IMR-90 (cell line): Measurements from ENCODE around the gene BTC. TPM values are rescaled to one million over a fixed set of nuclear protein-coding genes. Genes with fewer than 3 reads are reported as not detected.

Experiments
- ATAC-seq: fragments of 200-7000 bp; cut with Tn5 transposase; 2 replicates; pipeline ENCODE4 v1.9.1; 2020; ENCODE audit warnings: low read depth, mild to moderate bottlenecking, moderate library complexity
- BruUV-seq: library from RNA; stranded (reverse); fragments of 400-500 nt; replicated peaks from 2 replicates; lab custom pipeline; 2021; lab: Mats Ljungman, UMichigan
- CTCF ChIA-PET: fragments of 300-600 bp; formaldehyde crosslinking; extraction: SDS; loops from one replicate; lab custom pipeline; 2021; ENCODE audit warnings: antibody characterized with exemption; lab: Yijun Ruan, JAX
- POLR2A ChIA-PET: fragments of 300-600 bp; sonication (Branson Sonifier 250); formaldehyde crosslinking; loops from one replicate; lab custom pipeline; 2022; ENCODE audit warnings: antibody characterized with exemption; ENCODE audit not compliant: unreplicated experiment; lab: Charles Lee
- DNase-seq: peaks from one replicate; pipeline ENCODE4 v3.0.0; 2013
- H2AFZ ChIP-seq: replicated peaks from 2 replicates; pipeline ENCODE3; 2013; ENCODE audit warnings: low read length, mild to moderate bottlenecking; ENCODE audit not compliant: poor library complexity
- H2AK5ac ChIP-seq: 2 replicates; pipeline ENCODE4 v1.6.1; 2013; ENCODE audit warnings: low read depth, low read length, inconsistent platforms
- H2AK9ac ChIP-seq: replicated peaks from 2 replicates; pipeline ENCODE3; 2013; ENCODE audit warnings: mild to moderate bottlenecking, low read depth, low read length, moderate library complexity; ENCODE audit not compliant: poor library complexity
- H2BK120ac ChIP-seq: 2 replicates; pipeline ENCODE4 v1.6.1; 2013; ENCODE audit warnings: low read depth, low read length, inconsistent platforms
- H2BK15ac ChIP-seq: 3 replicates; pipeline ENCODE4 v1.6.1; 2013; ENCODE audit warnings: low read depth, low read length, inconsistent platforms
- H2BK20ac ChIP-seq: 2 replicates; pipeline ENCODE4 v1.6.1; 2013; ENCODE audit warnings: low read depth, mild to moderate bottlenecking, inconsistent platforms, low read length, moderate library complexity
- H2BK5ac ChIP-seq: 2 replicates; pipeline ENCODE4 v1.6.1; 2013; ENCODE audit warnings: mild to moderate bottlenecking, low read depth, low read length, inconsistent platforms; ENCODE audit not compliant: poor library complexity, severe bottlenecking
- H3K14ac ChIP-seq: replicated peaks from 2 replicates; pipeline ENCODE4 v1.6.1; 2013; ENCODE audit warnings: low read depth, low read length, inconsistent platforms
- H3K18ac ChIP-seq: 2 replicates; pipeline ENCODE4 v1.6.1; 2013; ENCODE audit warnings: low read depth, low read length, control low read depth
- H3K23ac ChIP-seq: 2 replicates; pipeline ENCODE4 v1.6.1; 2013; ENCODE audit warnings: low read depth, low read length, inconsistent platforms
- H3K27ac ChIP-seq: 2 replicates; pipeline ENCODE4 v1.5.1; 2013; ENCODE audit warnings: mild to moderate bottlenecking, control low read depth, low read length; ENCODE audit not compliant: insufficient read depth
- H3K27me3 ChIP-seq: 2 replicates; pipeline ENCODE4 v1.6.1; 2013; ENCODE audit warnings: low read length; ENCODE audit not compliant: control insufficient read depth, insufficient read depth
- H3K36me3 ChIP-seq: 2 replicates; pipeline ENCODE4 v1.6.1; 2013; ENCODE audit warnings: low read length, mixed read lengths; ENCODE audit not compliant: control insufficient read depth, insufficient read depth
- H3K4ac ChIP-seq: 2 replicates; pipeline ENCODE4 v1.6.1; 2013; ENCODE audit warnings: low read depth, low read length, inconsistent platforms
- H3K4me1 ChIP-seq: 2 replicates; pipeline ENCODE4 v1.6.1; 2013; ENCODE audit warnings: low read length, mixed read lengths; ENCODE audit not compliant: control insufficient read depth, insufficient read depth
- H3K4me2 ChIP-seq: 2 replicates; pipeline ENCODE4 v1.6.1; 2013; ENCODE audit warnings: low read depth, mild to moderate bottlenecking, control low read depth, low read length, moderate library complexity
- H3K4me3 ChIP-seq: 2 replicates; pipeline ENCODE4 v1.5.1; 2013; ENCODE audit warnings: low read depth, mild to moderate bottlenecking, control low read depth, low read length, moderate library complexity; ENCODE audit not compliant: insufficient read depth
- H3K56ac ChIP-seq: 2 replicates; pipeline ENCODE4 v1.6.1; 2013; ENCODE audit warnings: low read length, inconsistent platforms; ENCODE audit not compliant: insufficient read depth; ENCODE audit errors: extremely low read depth
- H3K79me1 ChIP-seq, 2 experiments: 2 replicates each; pipeline ENCODE4 v1.6.1; 2013; ENCODE audit warnings: low read length in 2 of 2, inconsistent platforms in 1 of 2, low read depth in 1 of 2
- H3K9ac ChIP-seq: 2 replicates; pipeline ENCODE4 v1.6.1; 2013; ENCODE audit warnings: low read depth, low read length, control low read depth
- H3K9me1 ChIP-seq: 2 replicates; pipeline ENCODE4 v1.6.1; 2013; ENCODE audit warnings: low read length, inconsistent platforms; ENCODE audit not compliant: insufficient read depth
- H3K9me3 ChIP-seq: 2 replicates; pipeline ENCODE4 v1.6.1; 2013; ENCODE audit warnings: low read length; ENCODE audit not compliant: control insufficient read depth, insufficient read depth
- H4K20me1 ChIP-seq: 2 replicates; pipeline ENCODE4 v1.6.1; 2013; ENCODE audit warnings: low read length, inconsistent platforms; ENCODE audit not compliant: insufficient read depth
- H4K5ac ChIP-seq: 2 replicates; pipeline ENCODE4 v1.6.1; 2013; ENCODE audit warnings: mild to moderate bottlenecking, low read depth, low read length, control low read depth
- H4K8ac ChIP-seq, 2 experiments: 2 replicates each; pipeline ENCODE4 v1.6.1; 2013; ENCODE audit warnings: low read depth in 2 of 2, low read length in 2 of 2, control low read depth in 1 of 2, inconsistent platforms in 1 of 2
- H4K91ac ChIP-seq: 2 replicates; pipeline ENCODE4 v1.6.1; 2013; ENCODE audit warnings: low read depth, low read length, inconsistent platforms; ENCODE audit not compliant: insufficient read depth
- BHLHE40 ChIP-seq: fragments of 150-350 bp; IDR thresholded peaks from 2 replicates; pipeline ENCODE4 v1.6.1; 2016; ENCODE audit warnings: mild to moderate bottlenecking, low read depth, low read length
- CEBPB ChIP-seq: IDR thresholded peaks from 2 replicates; pipeline ENCODE4 v1.6.1; 2012; ENCODE audit warnings: low read depth, low read length, improper control_type of control experiment
- CHD1 ChIP-seq: IDR thresholded peaks from 2 replicates; pipeline ENCODE4 v1.6.1; 2012; ENCODE audit warnings: low read depth, low read length, improper control_type of control experiment
- CTCF ChIP-seq: conservative IDR thresholded peaks from 2 replicates; pipeline ENCODE4 v1.5.1; 2012; ENCODE audit warnings: mild to moderate bottlenecking, low read depth, low read length, improper control_type of control experiment
- FOS ChIP-seq: fragments of 150-350 bp; IDR thresholded peaks from 2 replicates; pipeline ENCODE4 v1.6.1; 2016; ENCODE audit warnings: low read depth, low read length
- MAFK ChIP-seq: IDR thresholded peaks from 2 replicates; pipeline ENCODE4 v1.6.1; 2012; ENCODE audit warnings: low read depth, low read length, improper control_type of control experiment
- MAZ ChIP-seq: IDR thresholded peaks from 2 replicates; pipeline ENCODE4 v1.6.1; 2012; ENCODE audit warnings: low read depth, mild to moderate bottlenecking, low read length, improper control_type of control experiment, moderate library complexity, borderline replicate concordance
- MXI1 ChIP-seq: IDR thresholded peaks from 2 replicates; pipeline ENCODE4 v1.6.1; 2012; ENCODE audit warnings: low read depth, mild to moderate bottlenecking, low read length, moderate library complexity, borderline replicate concordance
- NFE2L2 ChIP-seq: fragments of 150-350 bp; IDR thresholded peaks from 2 replicates; pipeline ENCODE4 v1.6.1; 2016; ENCODE audit warnings: low read depth, mild to moderate bottlenecking, low read length
- POLR2A ChIP-seq: IDR thresholded peaks from 2 replicates; pipeline ENCODE4 v1.6.1; 2012; ENCODE audit warnings: mild to moderate bottlenecking, low read depth, low read length
- RAD21 ChIP-seq: IDR thresholded peaks from 2 replicates; pipeline ENCODE4 v1.6.1; 2012; ENCODE audit warnings: low read length, improper control_type of control experiment
- RCOR1 ChIP-seq: IDR thresholded peaks from 2 replicates; pipeline ENCODE4 v1.6.1; 2012; ENCODE audit warnings: mild to moderate bottlenecking, low read length, improper control_type of control experiment; ENCODE audit not compliant: insufficient replicate concordance
- RFX5 ChIP-seq: IDR thresholded peaks from 2 replicates; pipeline ENCODE4 v1.8.0; 2012; ENCODE audit warnings: low read depth, mild to moderate bottlenecking, low read length, moderate library complexity
- SMC3 ChIP-seq: fragments of 150-350 bp; IDR thresholded peaks from 2 replicates; pipeline ENCODE4 v1.6.1; 2016; ENCODE audit warnings: low read depth, mild to moderate bottlenecking, antibody characterized with exemption, low read length, moderate library complexity
- WGBS, 2 experiments: methylation state at CpG; one replicate each; pipeline versions ENCODE4 v1.1.5 to v1.1.7; 2013; ENCODE audit warnings: missing lambda C conversion rate in 2 of 2; ENCODE audit not compliant: insufficient read length in 1 of 2; ENCODE audit errors: extremely low coverage in 2 of 2; 5-methylcytosine and 5-hydroxymethylcytosine counted together
- dilution Hi-C: fragments of 300-500 bp; cut with HindIII; formaldehyde crosslinking; loops from one replicate; pipeline ENCODE4 v1.14.3; 2018; ENCODE audit warnings: low sequenced_read_pairs; ENCODE audit not compliant: unreplicated experiment
- in situ Hi-C: fragments of 300-500 bp; cut with MboI; formaldehyde crosslinking; loops from 3 replicates; pipeline ENCODE4 v1.14.3; 2019; ENCODE audit warnings: low sequenced_read_pairs, inconsistent platforms, mixed read lengths
- intact Hi-C: fragments of 100-400 bp; cut with micrococcal nuclease; formaldehyde crosslinking; loops from 2 replicates; pipeline ENCODE4 v1.10.0; 2022
- polyA plus RNA-seq, 3 experiments: library from polyadenylated mRNA; depleted of rRNA; stranded (reverse); fragments of >200 nt; gene quantifications; 2 replicates each; pipeline ENCODE4 v1.2.3, GENCODE V29; 2012; ENCODE audit warnings: low replicate concordance in 1 of 3
- total RNA-seq: library from RNA; depleted of rRNA; stranded (reverse); fragments of >200 nt; gene quantifications from 2 replicates; pipeline ENCODE4 v1.2.3, GENCODE V29; 2012
- TF ChIP-seq, protein P1 (sequence below): fragments of 150-350 bp; IDR thresholded peaks from 2 replicates; pipeline ENCODE4 v1.6.1; 2017; ENCODE audit warnings: mild to moderate bottlenecking, antibody characterized with exemption, low read length, low read depth
- TF ChIP-seq, protein P2 (sequence below): fragments of 150-350 bp; IDR thresholded peaks from 2 replicates; pipeline ENCODE4 v1.6.1; 2016; ENCODE audit warnings: low read depth, mild to moderate bottlenecking, low read length, moderate library complexity, borderline replicate concordance

BTC gene
- total and polyA plus RNA-seq, 2 of the 4 experiments (the other 2 are of a cell fraction): not detected

- peaks cover 6% of the 10 kb centered on the region for H3K27me3 ChIP-seq
- dilution Hi-C loops: no loop called here
- H4K5ac ChIP-seq: no peak overlapping the region
- H2AK9ac ChIP-seq: no peak overlapping the region
- H3K79me1 ChIP-seq: no peaks in the 10 kb centered on the region
- H3K36me3 ChIP-seq: no peaks in the 10 kb centered on the region
- H3K4me3 ChIP-seq: no peak overlapping the region
- H2BK15ac ChIP-seq: no peak overlapping the region
- H3K14ac ChIP-seq: no peak overlapping the region
- H4K91ac ChIP-seq: no peak overlapping the region
- CTCF ChIA-PET: no interaction called here
- H4K20me1 ChIP-seq: no peaks in the 10 kb centered on the region
- intact Hi-C loops: no loop called here
- no peak overlapping the region for H2BK20ac ChIP-seq
- BruUV-seq: no TSS peak
- H3K27ac ChIP-seq: no peak overlapping the region
- no peaks in the 10 kb centered on the region for H3K4me1 ChIP-seq
- no peak overlapping the region for H2AFZ ChIP-seq
- no peak overlapping the region for H2BK5ac ChIP-seq
- no peak overlapping the region for H4K8ac ChIP-seq
- H2AK5ac ChIP-seq: no peak overlapping the region
- ATAC-seq (no peak), DNase-seq (no peak)
- H3K4me2 ChIP-seq: no peak overlapping the region
- H3K23ac ChIP-seq: no peak overlapping the region
- no peak overlapping the region for H3K56ac ChIP-seq
- in situ Hi-C loops: no loop called here
- H3K18ac ChIP-seq: no peak overlapping the region
- H2BK120ac ChIP-seq: no peak overlapping the region
- POLR2A ChIA-PET: no interaction called here
- no peaks in the 10 kb centered on the region for H3K9me1 ChIP-seq
- no peak for TF ChIP-seq MAFK
- TF ChIP-seq, protein P1, sequence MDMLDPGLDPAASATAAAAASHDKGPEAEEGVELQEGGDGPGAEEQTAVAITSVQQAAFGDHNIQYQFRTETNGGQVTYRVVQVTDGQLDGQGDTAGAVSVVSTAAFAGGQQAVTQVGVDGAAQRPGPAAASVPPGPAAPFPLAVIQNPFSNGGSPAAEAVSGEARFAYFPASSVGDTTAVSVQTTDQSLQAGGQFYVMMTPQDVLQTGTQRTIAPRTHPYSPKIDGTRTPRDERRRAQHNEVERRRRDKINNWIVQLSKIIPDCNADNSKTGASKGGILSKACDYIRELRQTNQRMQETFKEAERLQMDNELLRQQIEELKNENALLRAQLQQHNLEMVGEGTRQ: no peak
- no peak for TF ChIP-seq NFE2L2
- no peak for TF ChIP-seq RCOR1
- no peak for TF ChIP-seq CHD1
- no peak for TF ChIP-seq MXI1
- TF ChIP-seq BHLHE40: no peak
- TF ChIP-seq CEBPB: no peak
- TF ChIP-seq RFX5: no peak
- TF ChIP-seq POLR2A: no peak
- no peak for TF ChIP-seq MAZ
- TF ChIP-seq, protein P2, sequence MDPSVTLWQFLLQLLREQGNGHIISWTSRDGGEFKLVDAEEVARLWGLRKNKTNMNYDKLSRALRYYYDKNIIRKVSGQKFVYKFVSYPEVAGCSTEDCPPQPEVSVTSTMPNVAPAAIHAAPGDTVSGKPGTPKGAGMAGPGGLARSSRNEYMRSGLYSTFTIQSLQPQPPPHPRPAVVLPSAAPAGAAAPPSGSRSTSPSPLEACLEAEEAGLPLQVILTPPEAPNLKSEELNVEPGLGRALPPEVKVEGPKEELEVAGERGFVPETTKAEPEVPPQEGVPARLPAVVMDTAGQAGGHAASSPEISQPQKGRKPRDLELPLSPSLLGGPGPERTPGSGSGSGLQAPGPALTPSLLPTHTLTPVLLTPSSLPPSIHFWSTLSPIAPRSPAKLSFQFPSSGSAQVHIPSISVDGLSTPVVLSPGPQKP: no peak
- TF ChIP-seq RAD21: no peak
- no peak for TF ChIP-seq CTCF
- no peak for TF ChIP-seq SMC3
- TF ChIP-seq FOS: no peak
- no CpG with 5 or more reads among the region's 1 CpG for WGBS, 2 experiments
- no peaks in the 10 kb centered on the region for H3K9me3 ChIP-seq
- no peak overlapping the region for H3K4ac ChIP-seq
- no peak overlapping the region for H3K9ac ChIP-seq
Measured at GRCh38 chr4:74733756-74734155, 60.6 kb downstream of the BTC start.
